Smooth muscle cell of trachea (primary cell): ENCODE results near the gene CABP7. TPM values are rescaled to one million over a fixed set of nuclear protein-coding genes. Genes with fewer than 3 reads are reported as not detected.

Experiments used
- total RNA-seq: library from RNA; depleted of rRNA; stranded (reverse); fragments of >200 nt; gene quantifications from 2 replicates; pipeline ENCODE4 v1.2.1, GENCODE V29; 2014

The CABP7 gene
- total RNA-seq, result not detected in 2 replicates

DNA sequence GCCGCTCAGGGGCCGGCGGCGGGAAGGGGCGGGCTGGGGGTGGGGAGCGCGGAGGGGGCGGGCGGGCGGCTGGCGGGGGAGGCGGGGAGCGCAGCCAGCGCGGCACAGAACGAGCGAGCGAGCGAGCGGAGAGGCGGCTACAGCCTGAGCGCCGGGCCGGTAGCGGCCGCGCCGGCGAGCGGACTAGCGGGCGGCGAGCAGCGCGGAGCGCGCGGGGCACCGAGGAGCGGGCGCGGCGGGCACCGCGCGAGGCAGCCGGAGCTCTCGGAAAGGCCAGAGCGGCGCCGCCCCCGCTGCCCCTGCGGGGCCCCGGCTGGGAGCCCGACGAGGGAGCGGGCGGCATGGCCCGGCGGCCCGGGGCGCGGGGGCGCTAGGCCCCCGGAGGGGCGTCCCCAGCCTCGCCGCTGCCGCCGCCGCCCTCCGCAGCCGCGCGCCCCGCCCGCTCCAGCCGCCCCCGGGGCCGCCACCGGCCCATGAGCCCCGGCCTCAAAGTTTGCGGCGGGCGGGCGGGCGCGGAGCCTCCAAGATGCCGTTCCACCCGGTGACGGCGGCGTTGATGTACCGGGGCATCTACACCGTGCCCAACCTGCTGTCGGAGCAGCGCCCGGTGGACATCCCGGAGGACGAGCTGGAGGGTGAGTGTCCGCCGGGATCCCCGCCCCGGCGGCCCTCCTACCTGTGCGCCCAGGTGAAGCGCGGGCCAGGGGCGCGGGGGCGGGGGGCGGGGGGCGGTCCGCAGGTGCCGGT is at the start of gene CABP7:
TSS of gene CABP7 (plus strand) at position 105 of the 747 bp plus-strand sequence. CDS start at position 527, 422 bp downstream.

GRCh38 chr22:29766632-29767170 is 46.9 kb downstream of the CABP7 start, which contains the start of gene ZMAT5:
ZMAT5 (minus strand) TSS chr22:29767007; CDS start chr22:29748544, 18,463 bp downstream.

GRCh38 chr22:29767171-29768051 is 47.6 kb downstream of the CABP7 start, which contains the start of gene UQCR10:
UQCR10 (plus strand) TSS chr22:29767369; CDS start chr22:29767399, 30 bp downstream.

Other genes starting within 250 kb of the CABP7 start
- 0.33 and 0.44 TPM in 2 replicates for gene NEFH, start 239.8 kb upstream of the CABP7 start, total RNA-seq
- 54.4 and 73.1 TPM in 2 replicates for gene THOC5, start 166.2 kb upstream of the CABP7 start, total RNA-seq
- 60.7 and 77.2 TPM in 2 replicates for gene NIPSNAP1, start 138.9 kb upstream of the CABP7 start, total RNA-seq
- 74.8 and 93.8 TPM in 2 replicates for gene NF2, start 116.4 kb upstream of the CABP7 start, total RNA-seq
- gene ZMAT5, start 47.0 kb downstream of the CABP7 start, total RNA-seq, result 28.4 and 34.5 TPM in 2 replicates
- gene UQCR10, start 47.4 kb downstream of the CABP7 start, total RNA-seq, result 69.5 and 84.6 TPM in 2 replicates
- gene ASCC2, start 118.3 kb downstream of the CABP7 start, total RNA-seq, result 26.9 and 38.4 TPM in 2 replicates
- 38.7 and 39.0 TPM in 2 replicates for gene MTMR3, start 163.2 kb downstream of the CABP7 start, total RNA-seq